Kidney (tissue), 14 donors: ENCODE results near the gene QRFP. TPM values are rescaled to one million over a fixed set of nuclear protein-coding genes. Genes with fewer than 3 reads are reported as not detected.

Source experiments
- DNase-seq, 5 donors: peaks; one replicate each; pipeline ENCODE4 v3.0.0-alpha.2; 2013 to 2020
- FAIRE-seq: peaks from 2 replicates; lab custom pipeline; 2012; peaks lifted over from hg19 to GRCh38; lab: Jason Lieb, UNC
- H3K27ac ChIP-seq, 2 donors: one replicate each; pipeline ENCODE4 v1.7.0; 2013; ENCODE audit warnings: low read depth in 2 of 2, low read length in 2 of 2, inconsistent platforms in 1 of 2
- H3K27me3 ChIP-seq: one replicate; pipeline ENCODE4 v1.7.1; 2013; ENCODE audit warnings: low read length, inconsistent platforms; ENCODE audit not compliant: control insufficient read depth, insufficient read depth
- H3K36me3 ChIP-seq, 3 donors: one replicate each; pipeline versions ENCODE4 v1.7.0 to v1.7.1; 2013; ENCODE audit warnings: low read length in 3 of 3, control low read depth in 1 of 3, inconsistent platforms in 1 of 3; ENCODE audit not compliant: insufficient read depth in 3 of 3, control insufficient read depth in 2 of 3
- H3K4me1 ChIP-seq, 3 donors: one replicate each; pipeline versions ENCODE4 v1.7.0 to v1.7.1; 2013; ENCODE audit warnings: low read length in 3 of 3, inconsistent platforms in 1 of 3, low read depth in 1 of 3; ENCODE audit not compliant: control insufficient read depth in 2 of 3, insufficient read depth in 2 of 3
- H3K4me3 ChIP-seq, 3 donors: one replicate each; pipeline versions ENCODE4 v1.7.0 to v1.8.1; 2013; ENCODE audit warnings: low read length in 3 of 3, control low read depth in 1 of 3, inconsistent platforms in 1 of 3
- H3K9ac ChIP-seq, 3 donors: one replicate each; pipeline versions ENCODE4 v1.7.0 to v1.7.1; 2013; ENCODE audit warnings: low read length in 3 of 3, control low read depth in 1 of 3, inconsistent platforms in 1 of 3
- H3K9me3 ChIP-seq, 3 donors: one replicate each; pipeline versions ENCODE4 v1.7.0 to v1.7.1; 2013; ENCODE audit warnings: low read length in 3 of 3, control low read depth in 1 of 3, inconsistent platforms in 1 of 3; ENCODE audit not compliant: control insufficient read depth in 2 of 3, insufficient read depth in 1 of 3
- intact Hi-C: fragments of 100-400 bp; cut with DNase I; formaldehyde crosslinking; loops from one replicate; pipeline ENCODE4 v1.11.1; 2022
- polyA plus RNA-seq: library from polyadenylated mRNA; stranded (reverse); fragments of 350-450 nt; fragmentation: Illumina TruSeq; extraction: RNeasy Lipid Tissue Mini Kit (QIAGEN cat#74804); gene quantifications from one replicate; pipeline ENCODE4 v1.2.3, GENCODE V29; 2014; ENCODE audit warnings: low read depth, low replicate concordance; ENCODE audit not compliant: insufficient read depth
- total RNA-seq: library from RNA; stranded (reverse); fragmentation: NEBNext Ultra II Directional; extraction: Animal tissue kit (Norgen Biotek cat#: 25700); gene quantifications from one replicate; pipeline ENCODE4 v1.2.1, GENCODE V29; 2021
- TF ChIP-seq, protein P1 (sequence below): IDR thresholded peaks from 3 replicates; pipeline ENCODE4 v1.5.1; 2012; ENCODE audit warnings: mild to moderate bottlenecking, moderate library complexity, borderline replicate concordance; ENCODE audit not compliant: insufficient read depth; ENCODE audit errors: extremely low read depth
- donor health status: control.
- donor health status: control.
- donor health status: control.
- donor health status: control.
- donor health status: control.
- donor health status: DM: yes; HTN: yes; CAD: no.
- donor health status: Normal renal cell carcinoma (clear cell type).

QRFP gene
- total and polyA plus RNA-seq, 2 donors from 2014 or later: not detected

DNA sequence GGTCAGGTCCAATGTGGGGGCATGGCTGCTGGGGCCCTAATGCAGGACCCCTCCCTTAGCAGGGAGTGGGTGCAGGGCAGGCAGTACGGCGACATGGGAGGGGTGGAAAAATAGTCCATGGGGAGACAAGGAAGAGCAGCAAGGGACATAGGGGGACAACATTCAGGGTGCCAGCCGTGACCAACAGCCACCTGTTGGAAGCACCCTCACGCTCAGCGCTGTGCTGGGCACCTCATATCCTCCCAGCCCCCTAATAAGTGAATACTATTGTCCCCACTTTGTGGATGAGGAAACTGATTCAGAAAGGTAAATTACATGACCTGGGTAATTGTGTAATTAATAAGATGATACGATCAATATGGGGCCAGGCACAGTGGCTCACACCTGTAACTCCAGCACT lies 45.5 kb upstream of the QRFP start:
- H3K27me3 ChIP-seq: peaks cover 10% of the 10 kb centered on the region
- H3K36me3 ChIP-seq: no peaks in the 10 kb centered on the region
- no peak overlapping the region for H3K9ac ChIP-seq
- intact Hi-C loops: no loop called here
- H3K4me1 ChIP-seq: peaks cover 0 to 2% (median 0%) of the 10 kb centered on the region in 3 donors
- H3K9me3 ChIP-seq: no peaks in the 10 kb centered on the region
- no peak overlapping the region for H3K4me3 ChIP-seq
- no peak for FAIRE-seq
- TF ChIP-seq, protein P1, sequence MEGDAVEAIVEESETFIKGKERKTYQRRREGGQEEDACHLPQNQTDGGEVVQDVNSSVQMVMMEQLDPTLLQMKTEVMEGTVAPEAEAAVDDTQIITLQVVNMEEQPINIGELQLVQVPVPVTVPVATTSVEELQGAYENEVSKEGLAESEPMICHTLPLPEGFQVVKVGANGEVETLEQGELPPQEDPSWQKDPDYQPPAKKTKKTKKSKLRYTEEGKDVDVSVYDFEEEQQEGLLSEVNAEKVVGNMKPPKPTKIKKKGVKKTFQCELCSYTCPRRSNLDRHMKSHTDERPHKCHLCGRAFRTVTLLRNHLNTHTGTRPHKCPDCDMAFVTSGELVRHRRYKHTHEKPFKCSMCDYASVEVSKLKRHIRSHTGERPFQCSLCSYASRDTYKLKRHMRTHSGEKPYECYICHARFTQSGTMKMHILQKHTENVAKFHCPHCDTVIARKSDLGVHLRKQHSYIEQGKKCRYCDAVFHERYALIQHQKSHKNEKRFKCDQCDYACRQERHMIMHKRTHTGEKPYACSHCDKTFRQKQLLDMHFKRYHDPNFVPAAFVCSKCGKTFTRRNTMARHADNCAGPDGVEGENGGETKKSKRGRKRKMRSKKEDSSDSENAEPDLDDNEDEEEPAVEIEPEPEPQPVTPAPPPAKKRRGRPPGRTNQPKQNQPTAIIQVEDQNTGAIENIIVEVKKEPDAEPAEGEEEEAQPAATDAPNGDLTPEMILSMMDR: no peak
- no peak overlapping the region for H3K27ac ChIP-seq
- DNase-seq: no peak

DNA sequence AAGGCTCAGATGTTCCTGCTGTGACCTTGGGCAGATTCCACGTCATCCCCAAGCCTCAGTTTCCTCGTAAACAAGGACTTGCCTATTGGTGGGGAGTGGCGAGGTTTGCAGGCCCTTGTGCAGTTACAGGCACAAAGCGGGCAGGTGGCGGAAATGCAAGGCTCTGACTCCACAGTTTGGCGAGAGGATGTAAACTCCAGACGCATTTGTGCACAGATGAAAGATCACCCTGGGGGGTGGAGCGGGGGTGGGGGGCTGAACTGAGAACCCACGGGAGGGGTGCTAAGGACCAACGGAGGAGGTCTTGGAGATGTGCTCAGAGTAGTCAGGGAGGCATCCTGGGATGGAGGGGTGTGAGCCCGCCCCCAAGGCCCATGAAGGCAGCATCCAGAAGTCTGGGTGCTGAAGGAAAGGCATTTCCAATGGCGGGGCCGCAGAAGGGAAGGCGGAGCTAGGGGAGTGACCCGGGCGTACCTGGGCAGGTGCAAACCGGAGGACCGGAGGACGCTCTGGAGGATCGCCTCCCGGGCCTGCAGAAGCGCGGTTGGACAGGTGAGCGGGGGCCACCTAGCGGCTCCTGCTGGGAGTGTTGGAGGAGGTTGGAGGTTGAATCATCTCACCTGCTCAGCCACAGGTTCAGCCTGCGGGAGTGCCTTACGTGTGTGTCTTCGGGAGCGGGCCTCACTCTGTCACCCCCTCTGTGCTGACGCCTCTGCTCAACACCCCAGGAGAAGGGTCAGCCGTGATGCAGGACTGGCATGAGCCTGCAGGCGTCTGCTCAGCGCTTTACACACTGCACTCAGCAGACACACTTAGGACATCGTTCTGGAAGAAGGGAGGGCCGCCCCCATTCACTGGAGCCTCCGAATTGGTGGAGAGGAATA lies 44.3 kb upstream of the QRFP start:
- H3K9ac ChIP-seq: no peak overlapping the region
- DNase-seq (peak; percentile 80 to 92 (median 84)), FAIRE-seq (no peak)
- no peak overlapping the region for H3K4me3 ChIP-seq
- intact Hi-C loops: no loop called here
- no peaks in the 10 kb centered on the region for H3K9me3 ChIP-seq
- TF ChIP-seq, protein P1: peak; percentile 78
- H3K27ac ChIP-seq: no peak overlapping the region
- peaks cover 10% of the 10 kb centered on the region for H3K27me3 ChIP-seq
- H3K36me3 ChIP-seq: no peaks in the 10 kb centered on the region
- H3K4me1 ChIP-seq: peaks cover 0 to 2% (median 0%) of the 10 kb centered on the region in 3 donors

DNA sequence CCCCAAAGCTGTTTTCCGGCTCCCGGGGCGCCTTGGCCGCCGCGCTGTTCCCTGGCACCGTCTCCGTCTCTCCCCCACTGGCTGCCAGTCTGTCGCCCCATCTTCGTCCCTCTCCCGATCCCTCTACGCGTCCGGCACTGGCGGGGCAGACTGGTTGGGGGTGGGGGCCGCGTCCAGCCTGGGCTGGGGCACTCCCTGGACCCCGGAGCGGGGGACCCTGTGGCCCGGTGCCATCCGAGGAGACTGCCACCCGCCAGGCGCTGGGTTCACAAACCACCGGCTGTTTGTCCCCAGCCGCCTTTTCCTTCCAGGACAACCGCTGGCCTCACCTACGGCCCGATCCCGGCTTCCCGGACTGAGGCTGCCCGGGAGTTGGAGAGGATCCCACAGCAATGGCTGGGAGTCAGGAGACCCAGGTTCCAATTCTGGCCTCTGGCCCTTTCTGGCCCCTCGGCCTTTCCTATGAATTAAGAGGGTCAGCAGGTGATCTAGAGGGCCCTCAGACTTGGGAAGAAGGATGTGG lies 43.5 kb upstream of the QRFP start:
- H3K27ac ChIP-seq: no peak overlapping the region
- DNase-seq (peak in 3 of 5 donors; percentile 11 to 72 (median 43)), FAIRE-seq (no peak)
- TF ChIP-seq, protein P1: no peak
- H3K27me3 ChIP-seq: peaks cover 10% of the 10 kb centered on the region
- peaks cover 0 to 2% (median 0%) of the 10 kb centered on the region in 3 donors for H3K4me1 ChIP-seq
- H3K9me3 ChIP-seq: no peaks in the 10 kb centered on the region
- no peaks in the 10 kb centered on the region for H3K36me3 ChIP-seq
- H3K9ac ChIP-seq: no peak overlapping the region
- intact Hi-C loops: no loop called here
- no peak overlapping the region for H3K4me3 ChIP-seq
